HG03045 (cell line): ENCODE results near the gene FBXO5.
A peak's percentile ranks its signal among the peaks of the same experiment; 100 is the strongest.

Experiments used
- ATAC-seq: cut with Tn5 transposase; IDR thresholded peaks from one replicate; pipeline ENCODE4 v1.9.1; 2021; ENCODE audit warnings: mild to moderate bottlenecking, moderate library complexity; ENCODE audit not compliant: unreplicated experiment

Gene FBXO5

GRCh38 chr6:152952866-152953509, 29.9 kb downstream of the FBXO5 start:
- no peak for ATAC-seq

DNA sequence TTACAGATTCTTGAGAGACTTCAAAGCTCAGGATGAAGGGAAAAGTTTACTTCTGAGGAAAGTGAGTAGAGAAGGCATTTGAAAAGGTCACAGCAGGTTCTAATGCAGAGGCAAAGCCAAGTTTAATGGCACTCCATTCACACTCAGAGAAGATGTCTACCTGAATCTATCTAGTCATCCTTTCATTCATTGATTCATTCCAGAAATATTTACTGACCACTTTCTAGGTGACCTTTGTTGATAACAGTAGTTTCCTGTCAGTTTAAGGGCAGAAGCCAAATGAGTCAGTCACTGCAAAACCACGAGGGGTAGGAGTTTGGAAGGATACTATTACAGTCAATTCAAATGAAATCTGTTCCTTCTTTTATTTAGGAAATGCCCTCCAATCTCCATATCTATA, 30.8 kb downstream of the FBXO5 start:
- no peak for ATAC-seq

DNA sequence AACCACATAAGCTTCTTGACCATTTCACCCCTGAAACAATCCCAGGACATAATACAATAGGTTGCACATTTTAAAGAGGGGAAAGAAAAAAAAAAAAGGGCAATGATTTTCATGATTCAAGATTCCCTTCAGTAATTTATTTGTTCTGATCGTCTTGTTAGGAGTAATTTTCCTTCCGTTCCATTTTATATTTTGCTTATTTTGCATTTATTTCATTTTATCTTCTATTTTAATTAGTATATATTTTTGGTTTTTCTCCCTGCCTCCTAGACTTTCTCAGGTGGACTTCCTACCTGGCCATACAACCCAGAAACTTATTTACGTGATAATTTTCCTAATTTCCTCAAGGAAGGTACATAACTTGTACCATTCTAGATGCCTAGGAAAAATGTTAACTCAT, 32.6 kb downstream of the FBXO5 start:
- no peak for ATAC-seq

- ATAC-seq, result peak; percentile 76
Measured at GRCh38 chr6:152948150-152948768, 34.6 kb downstream of the FBXO5 start.

DNA sequence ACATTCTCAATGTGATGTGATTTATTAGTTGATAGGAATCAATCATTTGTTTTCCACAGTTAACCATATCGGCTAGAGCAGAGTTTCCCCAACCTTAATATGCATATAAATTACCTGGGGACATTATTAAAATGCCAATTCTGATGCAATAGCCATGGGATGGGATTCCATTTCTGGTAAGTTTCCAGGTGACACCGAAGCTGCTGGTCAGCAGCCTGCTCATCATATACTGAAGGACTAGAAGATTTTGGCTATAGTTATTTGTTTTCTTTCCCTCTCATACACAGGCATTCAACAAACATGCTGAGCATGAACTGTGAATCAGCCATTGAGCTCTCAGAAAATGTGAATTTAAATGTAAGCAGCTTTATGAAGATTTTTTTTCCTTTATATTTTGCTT, 35.8 kb downstream of the FBXO5 start:
- no peak for ATAC-seq

- no peak for ATAC-seq
Measured at GRCh38 chr6:152946484-152946883, 36.4 kb downstream of the FBXO5 start.

- no peak for ATAC-seq
Measured at GRCh38 chr6:152943260-152943897, 39.5 kb downstream of the FBXO5 start.

GRCh38 chr6:152942319-152942869, 40.4 kb downstream of the FBXO5 start:
- ATAC-seq, result no peak

GRCh38 chr6:152941746-152942145, 41.1 kb downstream of the FBXO5 start:
- no peak for ATAC-seq

DNA sequence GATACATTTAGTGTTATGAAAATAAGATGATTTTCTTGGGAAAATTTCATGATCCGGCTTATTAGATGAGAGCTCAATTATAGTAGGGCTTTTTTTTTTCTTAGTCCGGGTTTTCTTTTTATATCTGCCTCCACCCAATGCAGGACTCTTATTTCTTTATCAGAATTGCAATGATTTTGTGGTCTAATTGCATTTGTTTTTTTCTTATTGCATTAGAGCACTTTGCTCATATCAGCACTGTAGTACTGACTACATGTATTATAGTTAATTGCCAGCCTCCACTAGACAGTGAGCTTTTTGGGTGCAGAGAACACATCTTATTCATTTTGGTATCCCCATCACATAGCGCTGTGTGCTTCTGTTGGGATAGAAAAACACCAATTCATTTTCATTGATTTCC, 50.0 kb downstream of the FBXO5 start:
- no peak for ATAC-seq

DNA sequence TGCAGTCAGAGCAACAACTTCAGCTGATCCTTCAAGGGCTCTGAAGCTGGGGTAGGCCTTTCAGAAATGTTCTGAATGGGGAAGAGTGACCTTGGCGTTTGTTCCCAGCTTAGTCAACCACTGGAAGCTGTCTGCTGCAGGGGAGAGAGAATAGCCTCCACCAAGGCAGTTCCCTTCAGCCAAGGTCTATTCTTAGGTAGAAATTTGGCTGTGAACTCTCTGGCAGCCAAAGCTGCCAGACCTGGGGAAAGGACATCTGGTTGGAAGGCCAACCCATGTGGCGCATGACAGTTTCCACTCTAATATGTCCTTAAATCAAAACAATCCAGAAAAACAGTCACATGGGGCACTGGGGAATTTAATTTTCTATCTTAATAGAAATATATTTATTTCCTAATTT, 60.1 kb downstream of the FBXO5 start:
- ATAC-seq, result no peak
